ENCODE measurements around the gene CHAMP1.

GRCh38 chr13:114311387-114311786 is 2.9 kb upstream of the CHAMP1 start:
- no peak for TF ChIP-seq CTCF (IDR thresholded peaks at IDR 0.05; ENCODE audit: control extremely low read depth in 1 of 3, insufficient read depth in 1 of 3, low read depth in 1 of 3, low read length in 3 of 3)
- TF ChIP-seq JUND (IDR thresholded peaks at IDR 0.05; ENCODE audit: low read length) = no peak
- TF ChIP-seq POLR2AphosphoS5 (IDR thresholded peaks at IDR 0.05; ENCODE audit: low read depth, low read length) = no peak
- TF ChIP-seq GABPA (IDR thresholded peaks at IDR 0.05; ENCODE audit: borderline replicate concordance, insufficient read depth, low read length) = no peak
- TF ChIP-seq SUZ12 (IDR thresholded peaks at IDR 0.05; ENCODE audit: low read length) = no peak
- no peak for TF ChIP-seq POLR2A (IDR thresholded peaks at IDR 0.05; ENCODE audit: control extremely low read depth in 1 of 2, low read depth in 2 of 2, low read length in 2 of 2)
- no peak for TF ChIP-seq CEBPB (IDR thresholded peaks at IDR 0.05; ENCODE audit: low read depth, low read length)
- no peak for TF ChIP-seq EP300 (IDR thresholded peaks at IDR 0.05; ENCODE audit: borderline replicate concordance in 1 of 2, low read depth in 2 of 2, low read length in 2 of 2)
- no peak for TF ChIP-seq TAF1 (IDR thresholded peaks at IDR 0.05; ENCODE audit: low read depth, low read length)
- TF ChIP-seq MAFK (IDR thresholded peaks at IDR 0.05; ENCODE audit: low read depth, low read length) = no peak
- TF ChIP-seq RFX5 (IDR thresholded peaks at IDR 0.05; ENCODE audit: borderline replicate concordance, low read depth, low read length) = no peak
- TF ChIP-seq RXRA (IDR thresholded peaks at IDR 0.05; ENCODE audit: insufficient read depth, low read depth, low read length) = no peak
- no peak for TF ChIP-seq KDM1A (IDR thresholded peaks at IDR 0.05; ENCODE audit: borderline replicate concordance, low read length)
- no peak for TF ChIP-seq RAD21 (IDR thresholded peaks at IDR 0.05 in 1 of 2, conservative IDR thresholded peaks at IDR 0.05 in 1 of 2; ENCODE audit: low read depth in 2 of 2, low read length in 2 of 2)
